GM18858 (cell line): Measurements from ENCODE around the gene UBD.

ENCODE experiments used
- ATAC-seq: cut with Tn5 transposase; IDR thresholded peaks from one replicate; pipeline ENCODE4 v1.9.1; 2021; ENCODE audit not compliant: unreplicated experiment

UBD gene

DNA sequence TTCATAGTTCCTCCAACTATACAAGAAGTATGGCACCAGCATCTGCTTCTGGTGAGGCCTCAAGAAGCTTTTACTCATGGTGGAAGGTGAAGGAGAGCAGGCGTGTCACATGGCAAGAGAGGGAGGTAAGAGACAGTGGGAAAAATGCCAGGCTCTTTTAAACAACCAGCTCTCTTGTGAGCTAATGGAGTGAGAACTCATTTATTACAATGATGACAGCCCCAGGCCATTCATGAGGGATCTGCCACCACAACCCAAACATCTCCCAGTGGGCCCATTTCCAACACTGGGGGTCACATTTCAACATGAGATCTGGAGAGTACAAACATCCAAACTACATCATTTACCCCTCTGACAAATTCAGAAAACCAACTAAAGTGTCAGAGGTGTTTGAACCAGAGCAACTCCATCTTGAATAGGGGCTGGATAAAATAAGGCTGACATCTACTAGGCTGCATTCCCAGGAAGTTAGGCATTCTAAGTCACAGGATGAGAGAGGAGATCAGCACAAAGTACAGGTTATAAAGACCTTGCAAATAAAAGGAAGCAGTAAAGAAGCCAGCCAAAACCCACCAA, 2.2 kb upstream of the UBD start:
- no peak for ATAC-seq

DNA sequence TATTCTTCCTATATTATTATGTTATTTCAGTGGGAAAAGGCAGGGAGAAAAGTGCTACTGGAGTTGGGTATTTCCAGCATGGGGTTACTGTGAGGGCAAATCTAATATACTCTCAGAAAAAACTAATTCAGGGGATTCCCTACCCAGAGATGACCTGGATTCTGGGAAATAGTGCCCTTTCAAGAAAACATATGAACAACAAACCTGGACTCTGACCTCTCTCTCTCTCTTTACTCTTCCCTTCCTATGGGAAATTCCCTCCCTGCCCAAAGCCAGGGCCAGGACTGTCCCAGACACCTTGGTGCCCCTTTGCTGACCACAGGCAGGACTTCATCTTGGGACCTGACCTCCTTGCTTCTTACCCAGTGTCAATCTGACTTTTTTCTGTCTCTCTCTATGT, 1.6 kb upstream of the UBD start:
- ATAC-seq: no peak

DNA sequence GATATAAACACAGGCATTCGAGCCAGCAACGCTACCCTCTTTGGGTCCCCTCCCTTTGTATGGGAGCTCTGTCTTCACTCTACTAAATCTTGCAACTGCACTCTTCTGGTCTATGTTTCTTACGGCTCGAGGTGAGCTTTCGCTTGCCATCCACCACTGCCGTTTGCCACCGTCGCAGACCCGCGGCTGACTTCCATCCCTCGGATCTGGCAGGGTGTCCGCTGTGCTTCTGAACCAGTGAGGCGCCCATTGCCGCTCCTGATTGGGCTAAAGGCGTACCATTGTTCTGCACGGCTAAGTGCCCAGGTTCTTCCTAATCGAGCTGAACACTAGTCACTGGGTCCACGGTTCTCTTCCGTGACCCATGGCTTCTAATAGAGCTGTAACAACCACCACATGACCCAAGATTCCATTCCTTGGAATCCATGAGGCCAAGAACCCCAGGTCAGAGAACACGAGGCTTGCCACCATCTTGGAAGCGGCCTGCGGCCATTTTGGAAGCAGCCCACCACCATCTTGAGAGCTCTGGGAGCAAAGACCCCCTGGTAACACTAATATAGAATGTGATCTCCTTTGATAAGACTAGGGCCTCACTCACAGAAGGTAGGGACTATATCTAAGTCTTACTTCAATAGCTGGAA, 973 bp downstream of the UBD start:
- no peak for ATAC-seq

DNA sequence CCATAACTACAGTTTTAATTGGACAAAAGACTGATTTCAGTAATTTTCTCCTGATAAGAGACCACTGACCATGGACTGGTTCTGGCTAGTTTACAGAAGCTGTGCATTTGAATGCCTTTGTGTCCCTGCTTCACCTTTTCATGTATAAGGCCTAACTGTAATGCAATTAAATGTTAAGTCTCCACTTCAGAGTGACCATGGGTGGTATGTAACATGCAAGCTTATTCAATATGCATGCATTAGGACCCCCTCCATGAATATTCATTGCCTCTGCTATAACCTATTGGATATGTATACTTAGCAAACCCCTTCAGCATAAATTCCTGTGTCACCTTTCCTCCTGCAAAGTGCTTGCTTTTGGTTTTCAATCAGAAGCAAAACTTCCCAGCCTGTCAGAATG, 2.2 kb downstream of the UBD start:
- no peak for ATAC-seq

DNA sequence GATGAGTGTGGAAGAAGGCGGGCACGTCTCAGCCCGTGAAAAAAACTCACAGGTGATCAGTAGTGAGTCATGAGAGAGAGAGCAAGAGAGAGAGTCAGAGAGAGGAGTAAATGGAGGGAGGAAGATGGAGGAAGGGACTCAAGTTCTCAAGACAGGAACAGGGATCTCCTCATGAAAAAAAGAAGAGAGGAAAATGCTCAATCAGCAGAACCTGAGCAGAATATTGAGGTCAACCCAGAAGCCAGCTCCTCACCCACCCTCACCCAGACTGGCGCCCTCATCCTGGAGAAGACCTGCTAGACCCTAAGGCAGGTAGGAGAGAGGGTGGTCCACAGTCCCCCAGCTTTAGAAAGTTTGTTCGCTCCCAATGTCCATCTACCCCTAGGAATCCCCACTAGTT, 4.8 kb downstream of the UBD start:
- no peak for ATAC-seq

DNA sequence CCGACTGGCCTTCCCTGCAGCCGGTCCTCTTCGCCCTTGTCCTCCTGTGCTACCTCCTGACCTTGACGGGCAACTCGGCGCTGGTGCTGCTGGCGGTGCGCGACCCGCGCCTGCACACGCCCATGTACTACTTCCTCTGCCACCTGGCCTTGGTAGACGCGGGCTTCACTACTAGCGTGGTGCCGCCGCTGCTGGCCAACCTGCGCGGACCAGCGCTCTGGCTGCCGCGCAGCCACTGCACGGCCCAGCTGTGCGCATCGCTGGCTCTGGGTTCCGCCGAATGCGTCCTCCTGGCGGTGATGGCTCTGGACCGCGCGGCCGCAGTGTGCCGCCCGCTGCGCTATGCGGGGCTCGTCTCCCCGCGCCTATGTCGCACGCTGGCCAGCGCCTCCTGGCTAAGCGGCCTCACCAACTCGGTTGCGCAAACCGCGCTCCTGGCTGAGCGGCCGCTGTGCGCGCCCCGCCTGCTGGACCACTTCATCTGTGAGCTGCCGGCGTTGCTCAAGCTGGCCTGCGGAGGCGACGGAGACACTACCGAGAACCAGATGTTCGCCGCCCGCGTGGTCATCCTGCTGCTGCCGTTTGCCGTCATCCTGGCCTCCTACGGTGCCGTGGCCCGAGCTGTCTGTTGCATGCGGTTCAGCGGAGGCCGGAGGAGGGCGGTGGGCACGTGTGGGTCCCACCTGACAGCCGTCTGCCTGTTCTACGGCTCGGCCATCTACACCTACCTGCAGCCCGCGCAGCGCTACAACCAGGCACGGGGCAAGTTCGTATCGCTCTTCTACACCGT, 6.1 kb downstream of the UBD start:
- ATAC-seq: no peak

DNA sequence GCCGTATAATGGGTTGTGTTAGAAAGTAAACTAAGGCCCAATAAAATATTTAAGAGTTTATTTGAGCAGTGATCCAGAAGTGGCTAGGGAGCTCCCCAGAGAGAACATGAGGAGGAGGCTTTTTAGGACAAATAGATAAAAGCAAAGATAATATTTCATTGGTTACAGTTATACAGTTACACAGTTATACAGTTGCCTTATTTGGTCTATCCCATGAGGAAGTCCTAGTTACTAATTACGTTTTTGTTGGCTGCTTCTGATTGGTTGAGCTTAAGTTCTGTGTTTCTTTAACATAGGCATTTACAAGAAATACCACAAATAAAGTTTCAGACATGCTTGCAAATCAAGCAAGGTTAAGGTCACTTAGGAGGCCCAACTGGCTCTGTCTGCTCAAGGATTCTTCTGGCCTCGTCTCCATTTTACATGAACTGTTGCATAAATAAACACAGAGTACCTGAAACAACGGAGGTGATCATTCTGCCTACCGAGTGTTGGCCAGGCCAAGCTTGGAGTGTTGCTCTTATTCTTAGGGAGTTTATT, 7.0 kb downstream of the UBD start:
- ATAC-seq: peak; percentile 87

DNA sequence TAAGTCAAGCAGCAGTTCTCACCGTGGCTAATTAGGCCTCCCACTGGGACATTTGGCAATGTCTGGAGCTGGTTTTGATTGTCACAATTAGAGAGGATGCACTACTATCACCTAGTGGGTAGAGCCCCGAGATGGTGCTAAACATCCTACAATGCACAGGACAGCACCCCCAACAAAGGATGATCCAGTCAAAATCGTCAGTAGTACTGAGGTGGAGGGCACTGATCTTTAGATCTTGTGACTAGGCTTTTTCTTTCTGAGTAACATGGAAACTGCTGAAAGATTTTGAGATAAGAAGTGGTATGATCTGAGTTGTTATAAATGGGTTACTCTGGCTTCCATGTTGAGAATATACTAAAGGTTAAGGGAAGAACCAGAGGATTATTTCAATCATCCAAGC, 12.0 kb downstream of the UBD start:
- ATAC-seq: no peak

DNA sequence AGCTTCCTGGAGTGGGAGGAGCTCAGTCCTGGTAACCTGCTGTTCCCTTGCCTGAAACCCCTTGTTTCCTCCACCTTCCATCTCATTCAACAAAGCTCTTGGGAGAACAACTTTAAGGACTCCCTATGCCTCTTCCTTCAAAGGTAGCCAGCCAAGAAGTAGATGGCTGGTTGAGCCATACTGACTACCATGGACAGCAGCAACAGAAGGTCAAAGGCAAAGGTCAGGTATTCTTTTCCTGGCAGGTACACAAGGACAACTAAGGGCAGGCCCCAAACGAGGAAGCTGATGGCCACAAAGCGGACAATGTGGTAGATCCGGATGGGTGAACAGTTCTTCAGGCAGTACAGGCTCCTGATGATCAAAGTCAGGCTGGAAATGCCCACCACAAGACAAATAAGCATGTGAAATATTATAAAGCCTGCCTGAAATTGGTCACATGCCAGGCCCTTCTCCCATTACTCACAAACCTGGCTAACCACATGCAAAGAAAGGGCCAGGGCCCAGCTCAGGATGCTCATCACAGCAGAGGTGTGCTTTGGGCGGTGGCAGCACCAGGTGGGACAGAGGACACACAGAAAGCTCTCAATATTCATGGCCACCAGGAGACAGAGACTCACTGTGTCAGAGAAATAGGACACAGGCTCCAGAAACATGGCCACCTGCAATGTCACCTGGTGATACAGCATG, 21.7 kb downstream of the UBD start:
- no peak for ATAC-seq

DNA sequence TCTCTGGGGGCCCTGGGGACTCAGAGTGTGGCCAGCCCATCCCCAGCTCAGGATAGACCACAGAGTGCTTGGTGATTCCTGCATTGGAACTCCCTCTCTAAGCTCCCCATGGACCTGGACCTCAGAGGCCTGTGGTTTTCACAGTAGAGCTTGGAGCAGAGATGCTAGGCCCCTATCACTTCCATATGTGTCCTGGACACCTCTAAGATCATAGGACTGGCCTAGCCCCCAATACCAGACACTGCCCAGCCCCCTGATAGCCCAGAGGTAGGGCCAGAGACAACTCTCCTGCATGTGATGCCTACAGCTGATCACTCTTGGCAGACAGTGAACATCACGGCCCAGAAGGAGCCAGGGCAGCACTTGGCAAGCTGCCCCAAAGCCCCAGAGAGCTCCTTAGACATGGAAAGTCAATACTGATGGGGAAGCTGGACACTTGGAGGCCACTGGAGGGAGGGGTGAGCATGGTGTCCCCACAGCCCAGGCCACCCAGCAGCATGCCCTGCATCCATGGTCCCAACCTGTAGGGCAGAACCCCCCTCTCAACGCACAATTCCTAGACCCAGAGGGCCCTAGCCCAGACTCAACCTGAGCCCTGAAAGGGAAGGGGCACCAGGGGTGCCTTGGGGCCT, 27.1 kb downstream of the UBD start:
- ATAC-seq: no peak

DNA sequence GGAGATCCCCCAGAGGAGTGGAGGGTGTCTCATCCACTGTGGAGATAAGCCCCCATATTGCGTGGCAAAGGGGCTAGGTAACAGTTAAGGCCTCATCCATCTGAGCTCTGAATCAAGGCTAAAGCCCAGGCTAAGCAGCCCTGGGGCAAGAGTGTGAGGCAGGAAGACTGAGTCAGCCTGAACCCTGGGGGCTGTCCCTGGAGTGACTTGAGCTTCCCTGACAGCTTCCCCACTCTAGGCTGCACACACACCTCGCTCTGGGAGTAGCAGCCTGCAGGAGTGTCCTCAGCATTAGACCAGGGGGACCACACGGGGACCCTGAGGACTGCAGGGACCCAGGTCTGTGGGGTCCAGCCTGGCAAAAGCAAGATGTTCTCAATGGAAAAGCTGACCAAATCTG, 27.9 kb downstream of the UBD start:
- ATAC-seq: no peak

DNA sequence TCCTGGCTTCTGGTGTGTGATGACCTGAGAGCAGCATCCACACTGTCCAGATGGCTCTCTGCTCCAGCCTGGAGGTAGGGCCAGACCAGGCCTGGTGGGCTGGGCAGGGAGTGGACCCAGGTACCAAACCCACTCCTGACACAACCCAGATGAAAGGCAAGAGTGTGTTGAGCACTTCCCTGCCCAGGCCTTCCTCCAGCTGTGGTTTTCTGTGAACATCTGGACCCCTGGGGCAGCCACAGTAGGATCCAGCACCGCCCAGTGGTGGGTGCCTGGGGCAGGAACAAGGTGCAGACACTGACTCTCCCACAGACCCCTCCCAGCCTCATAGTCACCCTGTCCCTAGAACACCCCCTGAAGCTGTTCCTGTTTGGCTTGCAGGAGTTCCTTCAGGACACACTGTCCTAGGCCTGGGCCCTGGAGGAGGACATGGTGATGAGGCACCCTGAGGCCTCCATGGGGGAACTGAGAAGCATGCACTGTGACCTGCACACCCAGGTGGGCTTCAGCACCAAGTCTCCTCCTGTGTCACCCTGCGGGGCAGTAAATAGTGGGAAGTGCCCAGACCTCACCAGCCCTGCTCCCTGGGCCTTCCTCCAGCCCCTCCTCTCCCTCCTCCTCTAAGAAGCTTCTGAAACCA, 28.7 kb downstream of the UBD start:
- ATAC-seq: no peak

DNA sequence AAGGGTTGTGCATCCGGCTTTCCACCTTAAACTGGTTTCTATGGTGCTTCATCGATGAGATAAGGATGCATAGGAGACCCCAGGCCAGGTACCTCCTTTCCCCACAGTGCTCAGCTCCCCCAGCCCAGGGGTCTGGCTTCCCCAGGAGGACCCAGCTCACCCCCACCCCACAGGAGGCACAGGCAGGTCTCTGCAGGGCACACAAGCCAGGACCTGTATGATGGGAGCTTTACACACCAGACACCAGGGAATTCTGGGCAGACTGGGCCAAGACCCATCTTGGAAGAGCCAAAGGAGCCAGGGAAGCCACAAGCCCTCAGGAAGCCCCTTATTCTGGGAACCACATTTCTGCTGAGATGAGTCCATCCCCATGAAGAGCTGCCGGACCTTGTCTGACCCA, 29.6 kb downstream of the UBD start:
- ATAC-seq: no peak

DNA sequence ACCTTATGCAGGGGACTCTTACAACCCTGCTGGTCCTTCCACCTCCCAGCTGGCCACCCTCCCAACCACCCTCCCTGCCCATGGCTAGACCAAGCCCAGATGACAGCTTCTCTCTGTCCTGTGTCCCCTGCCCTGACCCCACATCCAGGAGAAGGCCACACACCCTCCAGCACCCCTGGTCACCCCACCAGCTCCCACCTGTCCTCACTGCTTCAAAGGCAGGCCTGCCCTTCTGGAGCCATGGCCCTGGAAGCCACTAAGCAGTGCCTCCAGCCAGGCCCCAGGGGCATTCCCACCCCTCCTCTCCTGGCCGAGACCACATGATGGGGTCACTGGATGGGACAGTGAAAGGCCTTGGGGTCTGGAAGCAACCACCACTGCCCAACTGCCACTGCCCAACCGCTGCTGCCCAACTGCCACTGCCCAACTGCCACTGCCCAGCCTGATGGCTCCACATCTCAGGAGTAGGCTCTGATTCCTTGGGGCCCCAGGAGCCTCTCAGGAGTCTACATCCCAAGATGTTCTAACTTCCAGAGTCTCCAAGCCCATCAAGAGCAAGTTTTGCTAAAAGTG, 30.5 kb downstream of the UBD start:
- ATAC-seq: no peak

DNA sequence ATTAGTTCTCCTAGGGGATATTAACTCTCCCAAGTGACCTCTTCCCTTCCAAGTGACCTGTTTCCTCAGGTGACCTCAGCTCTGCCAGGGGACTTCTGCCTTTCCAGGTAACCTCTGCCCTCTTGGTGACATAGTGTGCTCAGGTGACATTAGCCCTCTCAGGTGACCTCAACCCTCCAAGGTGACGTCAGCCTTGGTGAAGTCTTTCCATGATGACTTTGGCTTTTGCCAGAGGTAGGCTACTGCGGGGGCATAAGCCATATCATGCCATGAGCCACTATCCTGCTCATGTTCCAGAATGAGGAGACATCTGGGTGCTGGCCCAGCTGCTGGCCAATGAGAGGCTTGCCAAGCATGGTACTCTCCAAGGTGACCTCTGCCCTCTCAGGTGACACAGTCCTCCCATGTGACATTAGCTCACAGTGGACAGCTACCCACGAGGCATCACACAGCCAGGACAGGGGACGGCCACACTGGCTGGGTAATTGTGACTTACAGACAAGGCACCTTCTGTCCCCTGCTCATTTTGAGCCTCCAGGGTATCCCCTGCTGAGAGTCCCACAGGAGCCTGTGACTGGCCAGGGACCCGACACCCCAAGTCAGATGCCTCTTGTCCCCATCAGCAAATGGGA, 31.1 kb downstream of the UBD start:
- no peak for ATAC-seq

DNA sequence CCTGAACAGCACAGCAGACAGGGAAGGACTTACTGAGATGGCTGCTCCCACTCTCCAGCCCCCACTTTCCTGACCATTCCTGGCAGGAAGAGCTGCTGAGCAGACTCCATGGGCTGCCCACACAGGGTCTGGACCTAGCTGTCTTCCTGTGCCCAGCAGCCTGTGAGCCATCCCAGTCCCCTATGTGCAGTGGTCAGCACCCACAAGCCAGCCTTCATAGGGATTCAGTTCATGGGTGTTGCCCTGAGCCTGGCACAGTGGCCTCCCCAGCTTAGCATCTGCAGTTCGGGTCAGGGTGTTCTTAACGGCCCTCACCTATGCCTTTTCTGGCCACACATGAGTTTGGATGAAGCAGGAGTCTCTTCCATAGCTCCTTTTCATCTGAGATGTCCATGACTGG, 32.0 kb downstream of the UBD start:
- ATAC-seq: no peak

DNA sequence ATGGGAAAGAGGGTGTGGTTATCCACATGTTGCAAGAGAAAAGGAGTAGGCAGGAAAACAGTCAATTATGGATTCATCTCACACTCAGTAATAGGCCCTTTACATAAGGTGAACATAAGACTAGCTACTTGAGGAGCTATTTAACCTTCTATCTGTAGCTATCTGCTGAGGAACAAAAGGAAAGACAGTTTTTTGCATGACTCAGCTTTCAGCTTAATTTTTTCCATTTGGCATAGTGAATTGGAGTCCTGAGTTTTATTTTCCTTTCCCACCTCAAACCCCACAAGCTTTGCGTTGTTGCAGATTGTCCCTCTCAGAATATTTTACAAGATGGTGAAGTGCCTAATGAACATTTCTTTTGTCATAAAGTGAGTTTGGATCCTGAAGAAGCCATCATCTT, 32.4 kb downstream of the UBD start:
- no peak for ATAC-seq

DNA sequence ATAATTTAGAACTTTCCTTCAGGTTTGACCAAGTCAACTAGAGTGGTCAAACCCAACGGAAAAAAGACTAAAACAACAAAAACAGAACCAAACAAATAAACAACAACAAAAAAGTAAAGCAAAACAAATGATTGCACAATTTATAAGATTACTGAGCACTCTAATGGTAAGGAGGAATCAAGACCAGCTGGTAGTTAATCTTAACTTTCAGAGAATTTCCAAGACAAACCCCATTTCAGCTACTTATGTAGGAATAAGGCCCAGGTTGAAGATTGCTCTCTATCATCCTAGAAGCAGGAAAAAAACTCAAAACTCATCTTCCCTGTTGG, 34.3 kb downstream of the UBD start:
- no peak for ATAC-seq

DNA sequence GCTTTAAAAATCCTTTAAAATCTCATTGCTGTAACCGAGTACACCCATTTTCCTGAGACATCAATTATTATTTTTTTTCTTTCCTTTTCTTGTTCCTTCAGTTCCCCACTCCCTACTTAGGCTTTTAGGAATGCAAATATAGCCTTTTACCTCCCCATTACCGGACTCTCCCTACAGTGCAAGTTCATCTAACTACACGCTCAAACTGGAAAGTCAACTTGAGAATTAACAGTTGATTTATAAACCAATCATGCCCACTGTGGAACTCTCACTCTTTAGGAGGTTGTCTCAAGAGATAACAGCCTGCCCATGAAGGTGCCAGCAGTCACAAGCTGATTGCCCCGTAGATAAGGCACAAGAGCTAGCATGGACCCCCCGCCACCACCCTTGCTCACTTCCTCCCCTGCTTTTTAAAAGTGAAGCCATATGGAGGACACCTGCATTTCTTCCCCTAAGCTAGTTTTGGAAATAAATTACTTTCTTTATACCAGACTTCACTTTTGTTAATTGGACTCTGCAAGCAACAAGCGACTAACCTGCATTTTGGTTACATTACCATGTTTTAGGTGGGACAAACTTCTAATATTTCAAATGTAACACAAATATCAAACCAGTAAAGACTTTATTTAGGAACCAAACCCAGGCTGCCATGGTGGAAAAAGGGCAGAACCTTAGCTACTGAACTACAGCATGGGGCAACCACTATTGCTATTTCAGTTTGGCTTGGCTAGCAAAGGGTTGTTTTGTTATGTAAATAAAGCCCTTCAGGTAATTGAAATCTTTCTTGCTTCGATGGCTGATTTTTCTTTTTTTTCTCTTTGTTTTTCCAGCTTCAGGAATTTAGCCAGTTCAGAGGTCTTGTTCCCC, 34.9 kb downstream of the UBD start:
- no peak for ATAC-seq
